Measurements from ENCODE around the gene PAFAH1B1.
"Not testable (repeated sequence)": the region's sequence is repeated elsewhere in the genome, so short reads cannot be mapped to it uniquely, and the experiment has no call there.

Gene PAFAH1B1

DNA sequence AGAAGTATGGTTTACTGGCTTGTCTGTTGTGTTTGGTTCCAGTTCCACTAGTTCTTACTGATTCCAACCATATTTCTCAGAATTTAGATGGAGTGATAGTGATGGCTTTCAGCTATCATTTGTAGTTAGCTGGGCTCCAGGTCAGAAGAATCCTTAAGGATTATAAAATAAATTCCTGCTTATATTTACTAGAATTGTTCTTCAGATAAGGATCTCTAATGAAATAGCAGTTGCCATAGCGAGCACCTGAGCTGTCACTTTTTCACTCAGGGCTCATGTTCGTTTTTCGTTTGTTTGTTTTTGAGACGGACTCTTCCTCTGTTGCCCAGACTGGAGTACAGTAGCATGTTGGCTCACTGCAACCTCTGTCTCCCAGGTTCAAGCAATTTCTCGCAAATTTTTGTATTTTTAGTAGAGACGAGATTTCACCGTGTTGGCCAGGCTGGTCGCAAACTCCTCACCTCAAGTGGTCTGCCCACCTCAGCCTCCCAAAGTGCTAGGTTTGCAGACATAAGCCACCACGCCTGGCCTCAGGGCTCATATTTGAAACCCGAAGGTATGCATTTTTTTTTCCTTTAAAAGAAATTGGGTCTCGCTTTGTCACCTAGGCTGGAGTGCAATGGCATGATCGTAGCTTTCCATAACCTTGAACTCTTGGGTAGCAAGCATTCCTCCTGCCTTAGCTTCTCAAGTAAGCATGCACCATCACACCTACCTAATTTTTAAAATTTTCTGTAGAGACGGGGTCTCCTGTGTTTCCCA, 42.9 kb downstream of the PAFAH1B1 start:
- DNase-seq = no peak

DNA sequence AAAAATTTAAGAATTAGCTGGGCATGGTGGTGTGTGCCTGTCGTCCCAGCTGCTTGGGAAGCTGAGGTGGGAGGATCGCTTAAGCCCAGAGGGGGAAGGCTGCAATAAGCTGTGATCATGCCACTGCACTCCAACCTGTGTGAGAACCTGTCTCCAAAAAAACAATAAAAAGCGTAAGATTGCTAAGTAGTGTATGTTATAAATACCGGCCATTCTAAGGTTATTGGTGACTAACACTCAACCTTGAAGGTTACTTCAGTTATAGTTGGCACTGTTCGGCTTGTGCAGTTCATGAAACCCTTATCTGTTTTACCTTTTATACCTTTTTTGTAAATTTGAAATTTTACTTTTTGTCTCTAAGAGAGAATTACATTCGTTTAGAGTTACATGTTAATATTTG, 44.0 kb downstream of the PAFAH1B1 start:
- DNase-seq = no peak

DNA sequence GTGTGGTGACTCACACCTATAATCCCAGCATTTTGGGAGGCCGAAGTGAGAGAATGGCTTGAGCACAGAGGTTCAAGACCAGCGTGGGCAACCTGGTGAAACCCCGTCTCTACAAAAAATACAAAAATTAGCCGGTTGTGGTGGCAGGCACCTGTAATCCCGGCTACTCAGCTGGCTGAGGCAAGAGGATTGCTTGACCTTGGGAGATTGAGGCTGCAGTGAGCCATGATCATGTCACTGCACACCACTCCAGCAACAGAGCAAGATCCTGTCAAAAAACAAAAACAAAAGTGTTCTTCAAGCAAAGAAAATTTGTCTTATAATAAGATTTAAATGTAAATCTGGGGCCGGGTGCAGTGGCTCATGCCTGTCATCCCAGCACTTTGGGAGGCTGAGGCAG, 51.5 kb downstream of the PAFAH1B1 start:
- no peak for DNase-seq

DNA sequence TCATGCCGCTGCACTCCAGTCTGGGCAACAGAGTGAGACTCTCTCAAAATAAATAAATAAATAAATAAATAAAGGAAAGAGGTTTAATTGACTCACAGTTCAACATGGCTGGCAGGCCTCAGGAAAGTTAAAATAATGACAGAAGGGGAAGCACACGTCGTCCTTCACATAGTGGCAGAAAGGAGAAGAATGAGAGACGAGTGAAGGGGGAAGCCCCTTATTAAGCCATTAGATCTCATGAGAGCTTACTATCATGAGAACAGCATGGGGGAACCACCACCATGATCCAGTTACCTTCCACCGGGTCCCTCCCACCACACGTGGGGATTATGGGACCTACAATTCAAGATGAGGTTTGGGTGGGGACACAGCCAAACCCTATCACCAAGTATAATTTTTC, 54.5 kb downstream of the PAFAH1B1 start:
- DNase-seq = no peak

DNA sequence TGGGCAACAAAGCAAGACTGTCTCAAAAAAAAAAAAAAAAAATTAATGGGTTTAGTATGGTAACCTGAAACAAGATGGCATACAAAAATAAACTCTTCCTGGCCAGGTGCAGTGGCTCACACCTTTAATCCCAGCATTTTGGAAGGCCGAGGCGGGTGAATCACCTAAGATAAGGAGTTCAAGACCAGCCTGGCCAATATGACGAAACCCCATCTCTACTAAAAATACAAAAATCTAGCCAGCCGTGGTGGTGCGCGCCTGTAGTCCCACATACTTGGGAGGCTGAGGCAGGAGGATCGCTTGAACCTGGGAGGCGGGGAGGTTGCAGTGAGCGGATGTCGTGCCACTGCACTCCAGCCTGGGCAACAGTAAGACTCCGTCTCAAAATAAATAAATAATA, 55.7 kb downstream of the PAFAH1B1 start:
- DNase-seq = no peak

DNA sequence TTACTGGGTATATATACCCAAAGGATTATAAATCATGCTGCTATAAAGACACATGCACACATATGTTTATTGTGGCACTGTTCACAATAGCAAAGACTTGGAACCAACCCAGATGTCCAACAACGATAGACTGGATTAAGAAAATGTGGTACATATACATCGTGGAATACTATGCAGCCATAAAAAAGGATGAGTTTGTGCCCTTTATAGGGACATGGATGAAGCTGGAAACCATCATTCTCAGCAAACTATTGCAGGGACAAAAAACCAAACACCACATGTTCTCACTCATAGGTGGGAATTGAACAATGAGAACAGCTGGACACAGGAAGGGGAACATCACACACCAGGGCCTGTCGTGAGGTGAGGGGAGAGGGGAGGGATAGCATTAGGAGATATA, 59.5 kb downstream of the PAFAH1B1 start:
- DNase-seq = not testable (repeated sequence)

DNA sequence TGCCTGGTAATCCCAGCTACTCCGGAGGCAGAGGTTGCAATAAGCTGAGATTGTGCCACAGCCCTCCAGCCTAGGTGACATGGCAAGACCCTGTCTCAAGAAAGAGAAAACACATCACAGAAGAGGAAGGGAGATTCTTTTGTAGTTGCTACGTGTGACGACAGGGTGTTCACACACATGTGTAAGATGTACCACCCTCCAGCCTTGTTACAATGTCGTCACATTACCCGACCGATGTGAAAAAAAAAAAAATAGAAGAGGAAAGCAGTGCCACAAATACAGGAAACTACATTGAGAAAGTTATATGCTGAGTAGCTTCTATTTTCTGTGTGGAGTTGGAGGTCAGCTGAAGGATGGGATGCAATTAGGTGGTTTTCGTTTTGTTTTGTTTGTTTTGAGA, 62.1 kb downstream of the PAFAH1B1 start:
- no peak for DNase-seq

DNA sequence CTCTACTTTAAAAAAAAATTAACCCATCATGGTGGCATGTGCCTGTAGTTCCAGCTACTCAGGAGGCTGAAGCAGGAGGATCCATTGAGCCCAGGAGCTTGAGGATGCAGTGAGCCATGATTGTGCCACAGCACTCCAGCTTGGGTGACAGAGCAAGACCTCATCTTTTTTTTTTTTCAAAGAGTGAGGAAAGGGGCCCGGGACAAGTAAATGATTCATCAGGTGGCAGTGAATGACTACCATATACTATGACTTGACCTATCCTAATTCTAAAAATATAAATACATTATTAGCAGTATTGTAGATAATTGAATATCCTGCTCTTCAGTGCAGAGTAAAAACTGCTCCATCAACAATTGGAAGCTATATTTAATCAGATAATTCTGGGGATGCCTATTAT, 62.8 kb downstream of the PAFAH1B1 start:
- DNase-seq = no peak

DNA sequence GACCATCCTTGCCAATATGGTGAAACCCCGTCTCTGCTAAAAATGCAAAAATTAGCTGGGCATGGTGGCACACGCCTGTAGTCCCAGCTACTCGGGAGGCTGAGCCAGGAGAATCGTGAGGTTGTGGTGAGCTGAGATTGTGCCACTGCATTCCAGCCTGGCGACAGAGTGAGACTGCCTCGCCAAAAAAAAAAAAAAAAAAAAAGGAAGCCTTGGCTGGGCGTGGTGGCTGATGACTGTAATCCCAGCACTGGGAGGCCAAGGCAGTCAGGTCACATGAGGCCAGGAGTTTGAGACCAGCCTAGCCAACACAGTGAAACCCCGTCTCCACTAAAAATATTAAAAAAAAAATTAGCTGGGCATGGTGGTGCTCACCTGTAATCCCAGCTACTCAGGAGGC, 65.9 kb downstream of the PAFAH1B1 start:
- DNase-seq = not testable (repeated sequence)

DNA sequence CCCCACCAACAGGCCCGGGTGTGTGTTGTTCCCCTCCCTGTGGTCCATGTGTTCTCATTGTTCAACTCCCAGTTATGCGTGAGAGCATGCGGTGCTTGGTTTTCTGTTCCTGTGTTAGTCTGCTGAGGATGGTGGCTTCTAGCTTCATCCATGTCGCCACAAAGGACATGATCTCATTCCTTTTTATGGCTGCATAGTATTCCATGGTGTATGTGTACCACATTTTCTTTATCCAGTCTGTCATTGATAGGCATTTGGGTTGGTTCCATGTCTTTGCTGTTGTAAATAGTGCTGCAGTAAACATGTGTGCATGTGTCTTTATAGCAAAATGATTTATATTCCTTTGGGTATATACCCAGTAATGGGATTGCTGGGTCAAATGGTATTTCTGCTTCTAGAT, 67.0 kb downstream of the PAFAH1B1 start:
- not testable (repeated sequence) for DNase-seq

DNA sequence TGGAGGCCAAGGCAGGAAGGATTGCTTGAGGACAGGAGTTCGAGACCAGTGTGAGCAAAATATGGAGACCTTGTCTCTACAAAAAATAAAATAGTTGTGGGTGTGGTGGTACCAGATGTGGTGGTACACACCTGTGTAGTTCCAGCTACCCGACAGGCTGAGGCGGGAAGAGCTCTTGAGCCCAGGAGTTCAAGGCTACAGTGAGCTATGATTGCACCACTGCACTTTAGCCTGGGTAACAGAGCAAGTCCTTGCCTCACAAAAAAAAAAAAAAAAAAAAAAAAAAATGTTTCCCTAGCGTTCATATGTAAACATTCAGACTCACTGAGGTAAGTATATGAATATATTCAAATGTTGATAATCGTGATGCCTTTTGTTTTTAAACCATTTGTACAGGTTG, 78.6 kb downstream of the PAFAH1B1 start:
- no peak for DNase-seq

DNA sequence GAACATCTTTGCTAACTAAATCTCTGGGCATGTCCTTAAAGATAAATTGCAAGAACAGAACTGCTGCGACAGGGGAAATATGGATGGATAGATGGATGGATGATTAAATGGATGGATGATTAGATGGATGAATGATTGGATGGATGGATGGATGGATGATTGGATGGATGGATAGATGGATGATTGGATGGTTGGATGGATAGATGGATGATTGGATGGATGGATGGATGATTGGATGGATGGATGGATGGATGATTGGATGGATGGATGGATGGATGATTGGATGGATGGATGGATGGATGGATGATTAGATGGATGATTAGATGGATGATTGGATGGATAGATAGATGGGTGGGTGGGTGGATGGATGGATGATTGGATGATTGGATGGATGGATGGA, 85.8 kb downstream of the PAFAH1B1 start:
- not testable (repeated sequence) for DNase-seq

DNA sequence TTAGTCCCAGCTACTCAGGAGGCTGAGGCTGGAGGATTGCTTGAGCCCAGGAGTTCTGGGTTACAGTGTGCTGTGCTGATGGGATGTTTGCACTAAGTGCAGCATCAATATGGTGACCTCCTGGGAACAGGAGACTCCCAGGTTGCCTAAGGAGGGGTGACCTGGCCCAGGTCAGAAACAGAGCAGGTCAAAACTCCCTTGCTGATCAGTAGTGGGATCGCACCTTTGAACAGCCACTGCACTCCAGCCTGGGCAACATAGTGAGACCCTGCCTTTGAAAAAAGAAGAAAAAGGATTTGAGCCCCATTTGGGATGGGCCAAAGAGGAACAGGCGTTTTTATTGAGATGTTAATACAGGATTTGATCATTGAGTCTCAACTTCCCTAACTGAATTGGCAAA, 87.5 kb downstream of the PAFAH1B1 start:
- DNase-seq = no peak

DNA sequence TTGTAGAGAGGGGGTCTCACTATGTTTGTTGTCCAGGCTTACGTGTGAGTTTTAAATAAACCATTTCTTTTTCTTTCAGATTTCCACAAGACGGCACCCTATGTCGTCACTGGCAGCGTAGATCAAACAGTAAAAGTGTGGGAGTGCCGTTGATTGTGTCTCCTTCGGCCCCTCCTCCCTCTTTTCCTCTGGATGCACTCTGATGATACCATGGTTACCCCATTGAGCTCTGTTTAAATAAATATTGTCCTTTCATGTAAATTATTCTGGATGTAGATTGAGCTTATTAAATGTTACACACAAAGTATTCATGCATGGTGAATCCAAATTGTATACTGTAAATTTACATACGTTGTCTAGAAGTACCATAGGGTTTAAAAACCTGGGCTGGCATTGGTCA, 88.2 kb downstream of the PAFAH1B1 start:
- no peak for DNase-seq

DNA sequence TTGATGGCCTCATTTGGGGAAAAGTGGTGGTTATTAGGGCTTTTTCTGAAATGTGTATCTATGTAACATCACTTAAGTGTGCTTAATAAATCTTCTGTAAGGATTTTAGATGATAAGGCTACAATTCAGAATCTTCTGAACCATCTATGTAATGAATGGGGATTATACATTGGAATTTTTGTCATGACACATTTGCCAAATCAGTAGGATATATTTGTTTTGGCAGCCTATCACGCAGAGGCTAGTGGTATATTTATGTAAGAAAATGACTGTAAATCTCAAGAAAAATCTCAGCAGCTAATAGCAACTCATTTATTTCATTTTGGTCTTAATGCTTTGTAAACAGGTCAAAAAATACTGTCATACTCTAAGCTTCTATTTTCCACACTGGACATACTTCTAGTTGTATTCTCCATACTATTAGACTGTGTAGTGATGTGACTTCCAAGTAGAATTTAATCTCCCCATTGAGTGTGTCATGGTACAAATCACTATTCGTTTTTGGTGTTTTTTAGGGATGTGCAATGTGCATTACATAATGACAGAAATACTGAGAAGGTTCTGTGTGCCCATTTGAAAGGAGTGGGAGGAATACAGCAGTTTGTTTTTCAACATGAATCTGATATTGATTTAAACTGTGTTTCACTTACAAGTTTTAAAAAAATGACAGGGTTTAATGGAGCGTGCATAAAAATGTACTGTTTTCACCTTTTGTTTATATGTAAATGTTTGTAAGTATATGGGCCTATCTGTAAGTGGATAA, 88.9 kb downstream of the PAFAH1B1 start:
- DNase-seq = no peak

DNA sequence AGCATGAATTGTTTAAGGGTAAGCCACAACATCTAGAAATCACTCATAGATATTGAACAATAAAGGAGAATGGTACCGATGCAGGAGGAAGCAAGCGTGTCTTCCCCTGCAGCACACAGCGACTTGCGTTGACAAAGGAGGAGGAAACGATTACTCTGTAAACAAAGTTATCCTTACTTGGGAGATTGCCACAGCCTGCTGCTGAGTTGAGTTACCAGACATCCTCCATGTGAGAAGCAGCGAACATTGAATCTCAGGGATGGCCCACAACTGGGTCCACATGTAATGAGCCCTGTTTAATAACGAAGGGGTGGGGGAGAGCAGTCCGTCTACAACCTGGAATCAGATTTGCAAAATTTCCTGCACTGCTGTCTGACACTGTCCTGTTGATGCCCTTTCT, 90.5 kb downstream of the PAFAH1B1 start:
- DNase-seq = no peak

DNA sequence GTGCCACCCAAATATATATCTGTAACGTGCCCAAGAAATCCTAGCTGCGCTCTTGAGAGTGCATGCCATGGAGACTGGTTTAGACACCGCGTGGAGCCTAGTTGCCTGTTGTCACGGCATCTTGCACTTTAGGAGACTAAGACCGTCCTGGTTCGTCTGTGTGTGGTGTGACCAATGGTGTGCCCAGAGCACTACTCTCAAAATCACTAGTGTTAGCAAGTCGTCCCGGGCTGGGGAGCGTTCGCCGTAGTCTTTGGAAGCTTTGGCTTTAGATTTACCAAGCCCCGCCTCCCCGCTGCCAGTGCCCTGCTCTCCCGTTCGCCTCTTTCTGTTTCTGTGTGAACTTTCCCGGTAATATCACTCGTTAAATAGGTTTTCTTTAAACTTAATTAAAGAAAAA, 91.1 kb downstream of the PAFAH1B1 start:
- DNase-seq = no peak

DNA sequence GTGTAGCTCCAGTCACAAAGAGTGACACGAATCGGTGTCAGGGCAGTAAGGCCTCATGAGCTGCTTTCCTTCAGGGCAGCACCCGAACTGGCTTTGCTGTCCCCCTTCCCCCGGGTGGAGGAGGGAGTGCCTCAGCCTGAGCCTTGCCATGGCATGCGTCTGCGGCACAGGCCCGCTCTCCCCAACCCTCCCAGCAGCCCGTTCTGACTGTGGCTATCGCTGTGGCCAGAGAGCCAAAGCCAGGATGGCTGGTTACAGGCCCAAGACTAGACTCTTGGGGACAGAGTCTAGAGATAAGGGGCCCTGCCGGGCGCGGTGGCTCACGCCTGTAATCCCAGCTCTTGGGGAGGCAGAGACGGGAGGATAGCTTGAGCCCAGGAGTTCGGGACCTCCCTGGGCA, 92.2 kb downstream of the PAFAH1B1 start:
- no peak for DNase-seq

DNA sequence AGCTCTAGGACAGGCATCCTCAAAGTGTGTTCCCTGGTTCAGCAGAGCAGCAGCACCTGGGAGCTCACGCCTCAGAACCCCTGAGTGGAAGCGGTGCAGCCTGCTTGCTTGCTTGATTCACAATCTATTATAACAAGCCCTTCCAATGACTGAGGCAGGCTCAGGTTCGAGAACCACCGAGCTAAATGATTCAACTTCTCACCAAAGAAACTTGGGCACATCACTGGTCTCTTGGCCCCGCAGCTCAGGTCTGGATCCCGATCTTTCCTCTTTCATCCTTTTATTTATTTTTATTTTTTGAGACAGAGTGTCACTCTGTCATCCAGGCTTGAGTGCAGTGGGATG, 93.6 kb downstream of the PAFAH1B1 start:
- DNase-seq = no peak

DNA sequence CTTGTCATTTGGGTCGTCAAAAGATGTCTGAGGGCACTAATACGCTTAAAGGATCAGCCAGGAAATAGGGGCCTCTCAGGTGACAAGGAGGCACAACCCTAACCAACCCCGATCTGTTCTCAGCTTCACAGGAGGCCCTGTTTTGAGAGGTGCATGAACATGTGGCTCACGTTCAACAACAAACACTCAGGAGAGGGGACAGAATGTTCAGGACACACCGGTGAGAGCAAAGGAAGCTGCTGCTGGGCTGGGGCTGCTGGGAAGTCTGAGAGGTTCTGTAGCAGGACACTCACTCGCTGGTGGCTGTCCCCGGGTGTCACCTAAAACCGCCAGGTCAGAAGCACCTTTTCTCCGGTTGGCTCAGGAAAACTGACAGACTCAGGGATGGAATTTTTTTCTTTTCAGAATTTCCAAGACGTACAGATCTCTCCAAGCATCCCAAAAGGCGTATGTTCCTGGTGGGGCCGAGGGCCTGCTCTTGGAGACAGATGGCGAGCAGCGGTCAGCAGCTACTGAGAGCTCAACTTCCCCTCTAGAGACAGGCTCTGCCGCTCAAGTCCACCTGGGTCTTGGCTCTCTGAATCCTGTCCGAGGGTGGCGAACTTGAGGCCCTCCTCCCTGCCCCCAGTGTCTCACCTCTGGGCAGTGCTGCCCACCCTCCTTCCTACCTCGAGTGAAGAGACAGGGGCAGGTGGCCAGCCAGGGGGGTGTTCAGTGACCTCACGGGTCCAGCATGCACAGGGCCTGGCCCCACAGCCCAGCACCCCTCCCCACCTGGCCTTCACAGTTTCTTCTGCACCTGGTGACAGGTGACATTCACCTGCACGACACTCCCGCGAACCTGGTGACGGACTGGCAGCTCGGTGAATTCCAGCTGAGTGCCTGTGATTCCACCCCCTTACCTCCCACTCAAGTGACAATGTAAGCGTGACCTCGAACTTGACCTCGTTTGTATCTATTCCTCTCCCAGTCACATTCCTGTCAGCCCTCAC, 95.2 kb downstream of the PAFAH1B1 start:
- peak; percentile 39 for DNase-seq

DNA sequence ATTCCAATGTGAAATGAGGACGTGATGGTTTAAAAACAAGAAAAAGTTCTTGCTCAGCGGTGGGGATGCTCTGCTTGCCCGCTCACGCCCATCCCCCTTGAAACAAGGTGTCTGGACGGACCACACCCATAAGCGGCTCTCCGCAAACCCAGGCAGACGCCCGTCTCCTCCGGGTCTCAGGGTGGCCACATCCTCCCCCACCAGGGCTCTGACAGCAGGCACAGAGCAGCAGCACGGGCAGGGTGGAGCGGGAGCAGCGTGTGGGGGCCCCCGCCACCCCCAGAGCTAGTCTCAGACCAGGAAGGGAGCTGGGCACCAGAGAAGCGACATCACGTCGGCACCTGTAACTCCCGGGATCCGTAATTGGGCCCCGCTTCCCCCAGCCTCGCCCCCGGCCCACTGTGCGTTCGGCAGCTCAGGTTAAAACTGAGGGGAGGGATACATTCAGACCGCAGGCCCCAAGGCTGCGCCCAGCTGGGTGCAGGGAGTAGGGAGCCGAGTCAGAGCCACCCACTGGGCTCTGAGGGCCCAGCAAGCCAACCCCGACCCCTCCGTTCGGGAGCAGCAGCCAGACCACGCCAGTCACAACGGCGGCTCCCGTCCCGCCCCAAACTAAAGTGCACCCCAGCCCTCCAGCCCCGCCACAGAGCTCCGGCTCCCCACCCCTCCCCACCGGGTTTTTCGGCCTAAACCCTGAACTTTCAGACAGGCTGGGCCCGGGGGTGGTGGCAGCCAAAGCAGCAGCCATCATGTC, 96.1 kb downstream of the PAFAH1B1 start:
- peak; percentile 39 for DNase-seq

DNA sequence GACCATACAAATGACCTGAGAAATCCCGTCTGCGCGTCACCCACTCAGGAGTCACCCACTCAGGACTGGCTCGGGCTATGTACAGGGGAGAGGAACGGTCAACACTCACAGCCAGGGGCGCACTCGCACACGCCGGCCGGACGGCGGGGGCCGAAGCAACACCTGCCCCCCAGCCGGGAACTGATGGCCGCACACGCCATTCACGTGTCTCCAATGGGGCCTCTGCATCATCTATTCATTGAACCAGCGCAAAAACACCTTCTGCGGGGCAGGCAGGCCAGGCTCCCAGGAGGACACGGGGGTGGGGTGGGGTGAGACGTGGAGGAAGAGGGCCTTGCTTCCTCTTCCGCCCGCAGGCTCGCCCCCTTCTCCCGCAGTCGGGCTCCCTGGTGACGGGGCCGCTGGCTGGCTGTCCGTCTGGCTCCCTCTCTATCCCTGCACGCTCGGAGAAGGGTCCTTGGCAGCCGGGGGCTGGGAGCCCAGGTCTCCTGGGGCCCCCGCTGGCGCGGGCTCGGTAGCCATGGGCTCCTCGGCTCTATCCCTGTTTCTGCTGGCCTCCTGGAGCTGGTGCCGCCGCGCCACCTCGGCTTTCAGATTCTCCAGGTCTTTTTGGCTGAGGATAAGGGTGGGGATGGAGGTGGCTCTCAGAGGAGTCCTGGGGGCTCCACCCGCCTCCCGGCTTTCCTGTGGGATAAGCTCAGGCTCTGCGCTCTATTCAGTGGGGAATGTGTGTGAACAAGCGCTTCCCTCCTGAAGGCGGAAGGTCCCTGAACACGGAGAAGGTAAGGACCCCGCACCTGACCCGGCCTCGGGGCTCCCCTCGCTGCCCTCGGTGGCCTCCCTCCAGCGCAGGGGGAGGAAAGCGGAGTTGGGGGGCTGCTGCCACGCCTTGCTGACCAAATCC, 97.0 kb downstream of the PAFAH1B1 start:
- no peak for DNase-seq
